ENCODE data around the gene RETN. TPM values are rescaled to one million over a fixed set of nuclear protein-coding genes. Genes with fewer than 3 reads are reported as not detected.

The RETN gene
- total RNA-seq, 4 donors from 2014 or later = not detected

DNA sequence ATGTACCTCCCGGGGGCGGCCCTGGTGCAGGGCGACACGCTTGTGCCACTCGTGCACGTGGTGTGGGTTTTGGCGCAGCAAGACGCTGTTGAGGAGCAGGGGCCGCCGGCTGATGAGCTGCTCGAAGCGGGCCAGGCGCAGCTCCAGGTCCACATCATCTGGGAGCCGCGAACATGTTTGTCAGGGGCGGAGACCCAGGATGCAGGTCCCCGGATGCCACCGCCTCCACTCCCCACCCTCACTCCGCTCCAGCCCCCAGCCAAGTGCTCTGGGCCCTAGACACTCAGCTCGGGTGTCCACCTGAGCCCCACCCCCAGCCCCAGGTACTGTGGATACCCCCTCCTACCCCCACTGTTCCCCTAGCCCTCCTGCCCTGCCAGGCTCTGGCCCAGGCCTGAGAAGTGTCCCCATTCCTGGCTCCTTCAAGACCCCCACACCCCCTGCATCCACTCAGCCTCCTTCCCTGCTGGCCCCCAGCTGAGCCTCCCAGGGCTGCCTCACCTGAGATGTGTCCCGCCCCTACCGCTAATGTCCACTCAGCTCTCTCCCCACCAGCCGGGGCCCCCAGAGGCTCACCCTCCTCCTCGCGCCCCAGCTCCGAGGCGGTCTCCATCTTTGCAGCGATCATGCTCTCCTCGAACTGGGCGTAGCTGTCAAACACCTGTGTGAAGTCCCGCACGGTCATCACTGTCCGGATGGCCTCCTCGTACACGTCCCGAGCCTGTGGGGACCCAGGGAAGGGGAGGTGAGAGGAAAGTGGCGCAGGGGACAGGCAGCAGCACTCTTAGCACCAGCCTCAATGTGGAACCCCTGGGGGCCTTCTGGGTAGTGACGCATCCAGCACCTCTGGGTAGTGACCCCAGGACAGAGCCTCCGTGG is 44.9 kb upstream of the RETN start:
- TF ChIP-seq POLR2A (IDR thresholded peaks at IDR 0.05) = no peak
- TF ChIP-seq, protein P1, sequence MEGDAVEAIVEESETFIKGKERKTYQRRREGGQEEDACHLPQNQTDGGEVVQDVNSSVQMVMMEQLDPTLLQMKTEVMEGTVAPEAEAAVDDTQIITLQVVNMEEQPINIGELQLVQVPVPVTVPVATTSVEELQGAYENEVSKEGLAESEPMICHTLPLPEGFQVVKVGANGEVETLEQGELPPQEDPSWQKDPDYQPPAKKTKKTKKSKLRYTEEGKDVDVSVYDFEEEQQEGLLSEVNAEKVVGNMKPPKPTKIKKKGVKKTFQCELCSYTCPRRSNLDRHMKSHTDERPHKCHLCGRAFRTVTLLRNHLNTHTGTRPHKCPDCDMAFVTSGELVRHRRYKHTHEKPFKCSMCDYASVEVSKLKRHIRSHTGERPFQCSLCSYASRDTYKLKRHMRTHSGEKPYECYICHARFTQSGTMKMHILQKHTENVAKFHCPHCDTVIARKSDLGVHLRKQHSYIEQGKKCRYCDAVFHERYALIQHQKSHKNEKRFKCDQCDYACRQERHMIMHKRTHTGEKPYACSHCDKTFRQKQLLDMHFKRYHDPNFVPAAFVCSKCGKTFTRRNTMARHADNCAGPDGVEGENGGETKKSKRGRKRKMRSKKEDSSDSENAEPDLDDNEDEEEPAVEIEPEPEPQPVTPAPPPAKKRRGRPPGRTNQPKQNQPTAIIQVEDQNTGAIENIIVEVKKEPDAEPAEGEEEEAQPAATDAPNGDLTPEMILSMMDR (IDR thresholded peaks at IDR 0.05) = no peak
- no peak overlapping the region for H3K27ac ChIP-seq
- H3K4me3 ChIP-seq = no peak overlapping the region
- DNase-seq = no peak
- H3K36me3 ChIP-seq = no peaks in the 10 kb centered on the region
- H3K9me3 ChIP-seq = no peaks in the 10 kb centered on the region
- intact Hi-C loops (cut with DNase I; ENCODE audit: low total_unique reads) = no loop called here
- H3K27me3 ChIP-seq = no peaks in the 10 kb centered on the region
- H3K4me1 ChIP-seq = peaks cover 0 to 13% of the 10 kb centered on the region in 2 donors

DNA sequence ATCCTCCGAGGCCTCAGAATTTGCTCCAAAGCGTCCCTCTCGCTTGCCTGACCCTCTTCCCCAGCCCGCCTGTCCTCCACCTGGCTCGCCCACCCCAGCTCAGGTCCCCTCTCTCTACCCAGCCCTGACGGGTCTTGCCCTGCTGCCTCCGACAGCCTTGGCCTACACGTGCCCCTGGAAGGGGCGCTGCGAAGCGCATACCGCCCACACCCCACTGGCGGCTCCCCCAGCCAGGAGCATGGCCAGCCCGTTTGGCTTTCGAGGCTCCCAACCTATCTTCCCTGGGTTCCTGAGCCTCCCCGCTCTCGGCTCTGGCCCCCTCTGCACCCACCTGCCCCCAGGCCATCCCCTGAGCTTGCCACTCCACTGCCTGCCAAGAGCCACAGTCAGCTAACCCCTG is 44.0 kb upstream of the RETN start:
- no peaks in the 10 kb centered on the region for H3K27me3 ChIP-seq
- H3K4me1 ChIP-seq = peaks cover 0 to 13% of the 10 kb centered on the region in 2 donors
- H3K9me3 ChIP-seq = no peaks in the 10 kb centered on the region
- H3K36me3 ChIP-seq = no peaks in the 10 kb centered on the region
- intact Hi-C loops (cut with DNase I; ENCODE audit: low total_unique reads) = no loop called here
- no peak overlapping the region for H3K27ac ChIP-seq
- DNase-seq = no peak
- TF ChIP-seq, protein P1 (IDR thresholded peaks at IDR 0.05) = no peak
- TF ChIP-seq POLR2A (IDR thresholded peaks at IDR 0.05) = no peak
- no peak overlapping the region for H3K4me3 ChIP-seq

DNA sequence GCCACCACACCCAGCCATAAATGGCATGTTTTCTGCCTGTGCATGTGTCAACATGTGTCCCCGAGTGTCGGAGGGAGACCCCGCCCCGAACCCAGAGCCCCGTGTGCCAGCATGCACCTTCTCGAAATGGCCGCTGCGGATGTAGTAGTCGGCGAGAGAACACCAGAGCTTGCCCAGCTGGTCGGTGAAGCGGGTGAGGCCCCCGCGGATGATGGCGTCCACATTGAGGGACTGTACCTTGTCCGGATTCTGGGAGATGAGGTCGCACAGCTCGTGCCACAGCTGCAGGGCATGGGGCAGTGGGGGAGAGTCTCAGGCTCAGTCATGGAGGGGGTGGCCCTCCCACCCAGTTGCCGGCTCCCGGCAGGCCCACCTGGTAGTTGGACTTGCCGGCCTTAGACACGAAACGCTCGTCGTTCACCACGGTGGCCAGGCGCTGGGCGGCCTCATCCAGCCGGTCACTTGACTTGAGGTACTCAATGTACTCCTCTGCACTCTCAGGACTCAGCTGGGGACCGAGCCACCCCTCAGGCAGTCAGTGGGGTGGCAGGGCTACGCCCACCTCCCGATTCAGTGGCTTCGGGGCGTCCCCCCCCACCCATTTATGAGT is 43.0 kb upstream of the RETN start:
- Histone ChIP-seq H3K9me3 (no peaks in the 10 kb centered on the region), H3K27me3 (no peaks in the 10 kb centered on the region), H3K27ac (no peak overlapping the region), H3K4me1 (peaks cover 8 to 16% of the 10 kb centered on the region in 2 donors), H3K4me3 (no peak overlapping the region), H3K36me3 (no peaks in the 10 kb centered on the region)
- no peak for DNase-seq
- intact Hi-C loops (cut with DNase I; ENCODE audit: low total_unique reads) = no loop called here
- TF ChIP-seq, protein P1 (IDR thresholded peaks at IDR 0.05) = no peak
- no peak for TF ChIP-seq POLR2A (IDR thresholded peaks at IDR 0.05)

DNA sequence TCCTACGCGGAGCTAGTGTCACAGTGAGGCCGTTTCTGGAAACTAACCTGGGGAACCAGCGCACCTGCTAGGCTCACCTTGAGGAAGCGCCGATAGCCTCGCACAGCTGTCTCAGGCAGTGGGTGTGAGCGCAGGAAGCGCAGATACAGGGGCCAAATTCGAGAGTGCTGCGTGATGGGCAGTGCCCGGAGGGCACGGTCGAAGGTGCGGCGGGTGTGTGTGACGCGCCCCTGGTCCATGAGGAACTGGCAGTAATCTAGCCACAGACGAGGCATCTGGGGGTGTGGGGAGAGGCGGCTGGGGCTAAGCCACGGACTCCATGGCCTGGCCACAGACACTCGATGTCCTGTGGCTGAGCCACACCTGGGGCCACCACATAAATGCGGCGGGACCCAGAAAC is 41.7 kb upstream of the RETN start:
- H3K27ac ChIP-seq = no peak overlapping the region
- H3K36me3 ChIP-seq = no peaks in the 10 kb centered on the region
- H3K4me3 ChIP-seq = no peak overlapping the region
- no peak for DNase-seq
- intact Hi-C loops (cut with DNase I; ENCODE audit: low total_unique reads) = no loop called here
- H3K27me3 ChIP-seq = no peaks in the 10 kb centered on the region
- TF ChIP-seq, protein P1 (IDR thresholded peaks at IDR 0.05) = no peak
- no peak for TF ChIP-seq POLR2A (IDR thresholded peaks at IDR 0.05)
- H3K4me1 ChIP-seq = peaks cover 10 to 16% of the 10 kb centered on the region in 2 donors
- no peaks in the 10 kb centered on the region for H3K9me3 ChIP-seq
